ENCODE results near the gene KCNE4.

DNA sequence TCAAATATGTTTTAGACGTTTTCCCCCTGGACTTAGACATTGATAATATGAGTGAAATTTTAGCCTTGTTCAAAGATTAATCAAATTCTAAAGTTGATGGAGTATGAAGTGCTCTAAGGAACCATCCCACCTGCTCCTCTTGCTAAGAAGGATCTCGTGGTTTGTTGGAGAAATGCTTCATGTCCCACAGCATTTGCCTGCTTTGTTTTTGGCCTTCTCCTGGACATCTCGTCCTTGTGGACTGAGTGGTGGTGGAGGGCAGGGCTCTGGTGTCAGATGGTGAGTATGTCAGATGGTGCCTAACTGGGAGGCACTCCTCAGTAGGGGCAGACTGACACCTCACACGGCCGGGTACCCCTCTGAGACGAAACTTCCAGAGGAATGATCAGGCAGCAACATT lies 39.7 kb upstream of the KCNE4 start:
- TF ChIP-seq CTCF (IDR thresholded peaks at IDR 0.05) (no peak), POLR2A (IDR thresholded peaks at IDR 0.05) (no peak)
